WI38 (cell line): ENCODE results near the gene EVX1.

Experiments
- H3K4me3 ChIP-seq: 2 replicates; pipeline ENCODE4 v1.5.1; 2011; ENCODE audit warnings: low read depth, mild to moderate bottlenecking, control low read depth, low read length
- CTCF ChIP-seq: IDR thresholded peaks from 2 replicates; pipeline ENCODE4 v1.5.1; 2012; ENCODE audit warnings: low read depth, mild to moderate bottlenecking, control low read depth, low read length

EVX1 gene

GRCh38 chr7:27248427-27248806 is 5.8 kb downstream of the EVX1 start:
- no peak for TF ChIP-seq CTCF
- H3K4me3 ChIP-seq, result no peak overlapping the region

DNA sequence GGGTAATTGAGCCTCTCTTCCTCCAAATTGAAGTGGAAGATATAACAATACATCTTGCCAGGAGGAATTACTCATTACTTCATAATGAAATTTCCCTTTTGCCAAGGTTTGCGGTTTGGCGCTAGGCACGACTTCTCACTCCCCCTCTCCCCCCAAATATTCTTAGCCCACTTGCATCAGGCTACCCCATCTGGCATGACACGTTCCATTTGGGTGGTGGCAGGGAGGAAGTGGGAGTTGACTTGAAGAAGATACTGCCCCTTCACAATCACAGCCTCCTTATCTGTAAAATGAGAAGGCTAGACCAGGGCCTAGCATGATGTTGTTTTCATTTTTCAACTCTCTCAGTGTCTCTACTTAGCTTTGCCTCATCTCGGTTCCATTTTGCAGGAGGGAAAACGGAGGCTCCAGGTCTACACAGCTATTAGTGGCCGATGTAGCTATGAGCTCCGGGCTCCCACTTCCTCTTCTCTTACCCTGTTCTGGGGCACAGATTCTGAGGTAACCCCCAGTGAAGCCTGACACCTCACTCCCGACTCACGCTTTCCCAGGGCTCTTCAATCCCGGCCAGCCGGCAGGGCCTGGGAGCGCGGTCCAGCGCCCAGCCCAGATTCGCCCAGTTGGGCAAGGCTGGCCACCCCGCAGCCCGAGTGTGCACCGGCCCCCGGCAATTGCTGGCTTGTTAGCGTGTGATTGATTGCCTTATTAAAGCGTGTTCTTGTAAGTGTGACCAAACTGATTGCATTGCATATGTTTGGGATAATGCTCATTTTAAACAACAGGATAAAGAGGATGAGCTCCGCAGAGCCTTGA is 6.5 kb downstream of the EVX1 start:
- TF ChIP-seq CTCF, result no peak
- no peak overlapping the region for H3K4me3 ChIP-seq

DNA sequence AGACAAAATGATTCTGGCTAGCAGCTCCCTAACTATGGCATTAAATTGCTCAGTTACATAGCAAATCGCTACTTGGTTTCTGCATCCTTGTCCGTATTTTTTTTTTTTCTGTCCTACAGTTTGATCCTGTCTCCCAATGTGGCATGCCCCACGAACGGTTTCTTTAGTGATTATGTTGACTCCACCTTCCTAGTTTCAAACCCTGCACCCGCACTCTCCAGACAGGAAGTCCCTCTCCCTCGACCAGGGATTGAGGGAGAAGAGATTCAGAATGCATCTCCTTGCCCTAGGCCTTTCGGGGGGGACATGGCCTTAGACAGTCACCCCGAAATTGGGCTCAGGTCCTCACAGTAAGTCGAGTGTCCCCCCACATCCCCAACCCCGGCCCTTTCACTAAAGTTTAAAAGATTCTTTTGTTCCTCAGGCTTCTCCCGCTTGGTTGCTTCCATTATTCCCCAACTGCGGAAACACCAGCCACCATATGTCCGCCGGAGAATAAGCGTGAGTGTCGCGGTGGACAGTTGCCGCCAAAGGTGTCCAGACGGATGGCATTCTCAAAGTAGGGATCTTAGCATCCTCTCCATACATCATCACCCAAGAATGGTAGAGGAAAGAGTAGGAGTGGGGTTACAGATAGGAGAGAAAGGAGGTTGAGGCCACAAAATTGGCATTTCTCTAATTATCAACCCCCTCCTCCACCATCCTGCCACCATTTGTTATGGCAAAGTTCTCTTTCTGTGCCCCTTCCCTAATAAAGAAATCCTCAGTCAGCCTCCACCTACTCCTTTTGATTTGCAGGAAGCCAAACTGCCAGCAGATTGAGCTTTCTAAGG is 7.3 kb downstream of the EVX1 start:
- TF ChIP-seq CTCF, result no peak
- H3K4me3 ChIP-seq, result no peak overlapping the region

DNA sequence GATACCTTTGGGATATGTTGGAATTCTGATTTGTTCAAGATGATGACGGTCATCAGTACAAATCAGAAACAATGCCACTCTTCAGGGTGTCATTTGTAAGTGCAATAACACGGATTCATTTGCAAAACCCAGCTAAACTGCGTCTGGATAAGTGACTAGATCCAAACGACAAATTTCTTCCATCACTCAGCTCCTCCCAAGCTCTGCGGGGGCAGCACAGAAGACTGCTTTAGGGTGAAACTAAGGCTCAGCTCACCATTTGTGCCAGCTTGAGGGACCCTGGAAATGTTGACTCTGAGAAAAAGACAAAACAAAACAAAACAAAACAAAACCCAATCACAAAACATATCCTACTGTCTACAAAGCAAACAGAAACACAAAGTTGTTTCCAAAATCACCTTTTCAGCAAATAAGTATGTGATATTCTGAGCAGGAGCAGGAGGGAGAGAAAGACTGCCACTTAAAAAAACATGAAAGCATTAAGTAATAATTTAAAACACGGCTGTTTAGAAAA is 8.0 kb downstream of the EVX1 start:
- TF ChIP-seq CTCF, result no peak
- H3K4me3 ChIP-seq, result no peak overlapping the region

GRCh38 chr7:27251136-27251651 is 8.6 kb downstream of the EVX1 start:
- TF ChIP-seq CTCF, result no peak
- no peak overlapping the region for H3K4me3 ChIP-seq

DNA sequence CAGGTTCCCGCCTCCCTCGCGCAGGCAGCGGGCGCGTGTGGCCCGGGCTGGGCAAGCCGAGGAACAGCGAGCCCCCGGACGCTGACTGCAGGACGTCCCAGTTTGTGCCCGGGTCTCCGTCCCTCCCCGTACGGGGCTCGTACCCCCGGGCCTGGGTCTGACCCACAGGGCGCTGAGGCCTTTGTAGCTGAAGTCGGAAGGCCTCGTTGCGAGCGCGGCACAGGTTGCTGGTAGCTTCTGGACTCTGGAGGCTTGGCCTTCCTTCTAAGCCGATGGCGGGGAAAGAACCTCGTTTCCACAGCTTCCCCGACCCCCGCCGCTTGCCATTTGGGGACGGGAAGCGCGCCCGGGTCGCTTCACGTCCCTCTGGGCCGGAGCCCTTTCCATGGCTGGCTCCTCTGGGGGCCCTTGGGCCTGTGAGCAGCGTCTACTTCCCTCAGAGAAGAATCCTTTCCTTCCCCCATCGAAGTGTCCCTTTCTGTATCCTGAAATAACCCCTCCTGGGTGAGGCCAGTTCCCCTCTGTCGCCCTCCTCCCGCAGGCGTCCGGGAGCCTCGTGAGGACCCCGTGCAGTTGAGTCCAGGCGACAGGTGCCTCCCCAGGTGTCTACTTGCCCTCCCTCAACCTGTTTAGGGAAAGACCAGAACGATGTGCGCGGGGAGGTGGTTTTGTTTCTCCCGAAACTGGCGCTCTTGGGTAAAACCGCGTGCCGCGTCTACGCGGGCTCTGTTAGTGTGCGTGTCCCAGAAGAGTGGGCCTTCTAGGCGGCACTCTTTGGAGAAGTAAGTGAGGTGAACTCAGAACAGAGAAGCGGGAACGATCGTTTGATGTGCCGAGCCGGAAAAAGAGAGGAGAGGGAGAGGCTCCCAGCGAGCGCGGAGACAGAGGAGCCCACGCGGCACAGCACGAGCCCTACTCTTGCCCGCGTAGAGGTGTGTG is 9.3 kb downstream of the EVX1 start:
- TF ChIP-seq CTCF, result no peak
- H3K4me3 ChIP-seq, result no peak overlapping the region
